GM10248 (cell line): ENCODE data around the gene JARID2.

Experiments
- CTCF ChIA-PET: fragments of 300-600 bp; sonication (Branson Sonifier 250); formaldehyde crosslinking; extraction: SDS; loops from one replicate; lab custom pipeline; 2021; ENCODE audit warnings: antibody characterized with exemption; lab: Yijun Ruan, JAX
- POLR2A ChIA-PET: fragments of 350-650 bp; sonication (Branson Sonifier 250); formaldehyde crosslinking; extraction: SDS; loops from one replicate; lab custom pipeline; 2020; ENCODE audit warnings: antibody characterized with exemption; lab: Yijun Ruan, JAX
- DNase-seq: peaks from one replicate; pipeline ENCODE4 v3.0.0; 2012; ENCODE audit errors: extremely low spot score
- TF ChIP-seq, protein P1 (sequence below): IDR thresholded peaks from 2 replicates; pipeline ENCODE4 v1.5.1; 2012; ENCODE audit warnings: mild to moderate bottlenecking, low read depth; ENCODE audit errors: extremely low read depth, missing control alignments, control extremely low read depth

The JARID2 gene

DNA sequence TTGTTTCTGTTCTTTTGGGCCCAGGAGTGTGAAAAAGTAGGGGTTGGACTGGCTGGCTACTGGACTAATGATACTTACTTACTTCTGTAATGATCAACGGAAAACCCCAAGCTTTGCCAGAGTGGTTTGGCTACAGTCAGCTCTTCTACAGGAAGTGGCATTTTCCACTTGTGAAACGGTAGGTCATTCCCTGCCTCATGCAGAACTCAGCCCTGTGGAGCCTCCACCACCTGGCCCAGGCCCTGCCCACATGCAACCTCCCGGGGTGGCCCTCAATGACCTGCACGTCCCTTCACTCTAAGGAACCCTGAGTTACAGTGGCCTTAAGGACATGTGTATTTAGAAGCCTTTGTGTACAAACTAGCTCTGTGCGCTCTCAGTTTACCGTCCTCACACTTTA lies 276.6 kb downstream of the JARID2 start:
- ChIA-PET POLR2A (no interaction called here), CTCF (interaction anchor here (1.0 to 1.3 kb wide), 2 partner anchors 8 to 21 kb away, joined by 3 to 4 read pairs; no protein-coding TSS in a partner anchor)
- TF ChIP-seq, protein P1, sequence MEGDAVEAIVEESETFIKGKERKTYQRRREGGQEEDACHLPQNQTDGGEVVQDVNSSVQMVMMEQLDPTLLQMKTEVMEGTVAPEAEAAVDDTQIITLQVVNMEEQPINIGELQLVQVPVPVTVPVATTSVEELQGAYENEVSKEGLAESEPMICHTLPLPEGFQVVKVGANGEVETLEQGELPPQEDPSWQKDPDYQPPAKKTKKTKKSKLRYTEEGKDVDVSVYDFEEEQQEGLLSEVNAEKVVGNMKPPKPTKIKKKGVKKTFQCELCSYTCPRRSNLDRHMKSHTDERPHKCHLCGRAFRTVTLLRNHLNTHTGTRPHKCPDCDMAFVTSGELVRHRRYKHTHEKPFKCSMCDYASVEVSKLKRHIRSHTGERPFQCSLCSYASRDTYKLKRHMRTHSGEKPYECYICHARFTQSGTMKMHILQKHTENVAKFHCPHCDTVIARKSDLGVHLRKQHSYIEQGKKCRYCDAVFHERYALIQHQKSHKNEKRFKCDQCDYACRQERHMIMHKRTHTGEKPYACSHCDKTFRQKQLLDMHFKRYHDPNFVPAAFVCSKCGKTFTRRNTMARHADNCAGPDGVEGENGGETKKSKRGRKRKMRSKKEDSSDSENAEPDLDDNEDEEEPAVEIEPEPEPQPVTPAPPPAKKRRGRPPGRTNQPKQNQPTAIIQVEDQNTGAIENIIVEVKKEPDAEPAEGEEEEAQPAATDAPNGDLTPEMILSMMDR, result no peak
- no peak for DNase-seq

DNA sequence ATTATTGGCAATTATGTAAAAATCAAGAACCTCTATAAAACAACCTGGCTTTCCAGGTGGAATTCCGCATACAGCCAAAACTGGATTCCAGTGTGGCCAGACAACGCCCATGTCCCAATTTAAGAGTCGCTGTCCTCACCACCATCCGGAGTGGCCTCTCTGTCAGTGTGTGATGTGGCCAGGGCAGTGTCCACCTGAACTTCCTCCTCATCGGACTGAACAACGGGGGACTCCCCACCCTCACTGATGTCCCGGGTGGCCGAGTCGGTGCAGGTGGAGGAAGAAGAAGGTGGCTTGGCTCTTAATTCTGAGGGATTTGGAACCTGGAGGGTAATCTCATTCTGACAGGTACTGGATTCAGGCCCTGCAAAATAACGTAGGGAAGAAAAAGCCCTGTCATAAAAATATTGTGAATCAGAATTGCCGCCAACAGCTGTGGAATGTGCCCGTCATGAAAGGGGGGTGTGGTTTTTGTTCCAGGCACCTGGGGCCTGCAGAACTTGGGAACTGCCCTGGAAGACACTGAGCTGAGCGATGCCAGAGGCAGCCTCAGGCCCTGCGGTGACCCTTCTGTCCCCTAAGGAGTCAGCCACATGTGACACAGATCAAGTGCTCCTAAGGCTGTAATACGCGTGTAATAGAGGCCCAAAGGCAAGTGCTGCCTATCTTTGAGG lies 277.1 kb downstream of the JARID2 start:
- DNase-seq, result no peak
- ChIA-PET CTCF (interaction anchor here (1.3 to 1.8 kb wide), 3 partner anchors 13 to 28 kb away, joined by 3 to 5 read pairs (median 4); no protein-coding TSS in a partner anchor), POLR2A (no interaction called here)
- TF ChIP-seq, protein P1, result no peak

DNA sequence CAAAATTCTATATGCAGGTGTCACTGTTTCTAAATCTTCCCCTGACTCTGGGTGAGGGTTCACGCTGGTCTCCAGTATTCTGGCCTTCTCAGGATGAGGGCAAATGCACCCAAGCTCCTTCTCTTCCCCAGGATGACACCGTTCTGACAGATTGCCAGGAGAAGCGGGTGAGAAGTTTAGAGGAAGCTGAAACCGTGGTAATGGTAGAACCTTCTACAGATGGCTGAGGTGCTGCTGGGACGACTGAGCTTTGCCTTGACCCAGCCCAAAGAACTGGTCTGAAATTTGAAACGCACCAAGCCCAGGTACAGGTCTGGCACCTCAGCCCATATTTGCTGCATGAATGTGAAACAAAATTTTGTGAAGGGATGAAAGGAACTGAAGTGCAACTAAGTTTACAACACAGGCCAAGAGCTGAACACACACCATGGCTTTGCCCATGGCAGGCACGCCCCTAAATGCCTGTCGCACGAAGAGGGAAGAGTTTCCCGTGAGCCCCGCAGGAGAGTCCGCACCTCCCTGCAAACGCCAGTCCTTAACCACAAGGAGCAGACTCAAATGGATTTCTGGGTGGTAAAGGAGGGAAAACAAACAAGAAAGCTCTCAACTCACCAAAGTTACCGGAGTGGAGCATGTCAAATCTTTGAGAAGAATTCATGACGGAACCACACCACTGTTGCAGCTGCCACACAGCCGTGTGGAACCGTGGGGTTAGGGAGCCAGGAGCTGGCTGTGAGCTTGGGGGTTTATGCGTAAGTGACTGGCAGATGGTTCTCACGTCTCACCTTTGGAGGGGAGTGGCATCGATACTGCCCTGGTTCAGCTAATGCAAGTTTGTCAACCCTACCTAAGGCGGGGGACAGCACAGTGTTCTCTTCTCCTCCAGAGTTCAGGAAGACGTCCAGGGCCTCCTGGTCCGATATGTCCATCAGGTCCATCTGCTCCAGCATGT lies 278.1 kb downstream of the JARID2 start:
- ChIA-PET CTCF (interaction anchor here (1.1 to 1.8 kb wide), 3 partner anchors 12 to 27 kb away, joined by 3 to 5 read pairs (median 3); no protein-coding TSS in a partner anchor), POLR2A (no interaction called here)
- TF ChIP-seq, protein P1, result no peak
- no peak for DNase-seq

DNA sequence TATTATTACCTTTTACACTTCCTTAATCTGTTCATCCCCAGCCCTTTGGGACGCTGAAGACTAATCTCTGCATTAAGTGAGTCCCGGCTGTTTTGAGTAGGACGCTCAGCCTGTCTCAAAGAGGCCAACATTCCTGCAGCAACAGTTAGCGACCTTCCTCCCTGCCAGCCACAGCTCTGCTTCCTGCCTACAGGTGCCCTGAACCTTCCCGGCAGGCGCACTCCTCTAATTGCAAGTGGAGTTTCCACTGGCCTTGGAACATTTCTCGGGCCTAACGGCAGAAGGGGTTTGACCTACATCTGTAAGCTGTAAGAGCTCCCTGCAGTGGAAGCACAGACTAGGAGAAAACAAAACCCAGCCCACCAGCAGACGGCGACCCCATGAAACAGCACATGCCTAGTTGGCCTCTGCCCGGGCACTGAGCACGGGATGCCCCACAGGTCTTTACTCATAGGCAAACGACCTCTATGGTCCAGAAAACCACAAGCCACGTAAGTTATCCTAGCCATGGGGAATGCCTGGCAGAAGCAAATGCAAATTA lies 279.1 kb downstream of the JARID2 start:
- ChIA-PET CTCF (interaction anchor here (1.1 to 1.8 kb wide), 2 partner anchors 18 to 26 kb away, joined by 3 to 5 read pairs; no protein-coding TSS in a partner anchor), POLR2A (no interaction called here)
- TF ChIP-seq, protein P1, result no peak
- no peak for DNase-seq

DNA sequence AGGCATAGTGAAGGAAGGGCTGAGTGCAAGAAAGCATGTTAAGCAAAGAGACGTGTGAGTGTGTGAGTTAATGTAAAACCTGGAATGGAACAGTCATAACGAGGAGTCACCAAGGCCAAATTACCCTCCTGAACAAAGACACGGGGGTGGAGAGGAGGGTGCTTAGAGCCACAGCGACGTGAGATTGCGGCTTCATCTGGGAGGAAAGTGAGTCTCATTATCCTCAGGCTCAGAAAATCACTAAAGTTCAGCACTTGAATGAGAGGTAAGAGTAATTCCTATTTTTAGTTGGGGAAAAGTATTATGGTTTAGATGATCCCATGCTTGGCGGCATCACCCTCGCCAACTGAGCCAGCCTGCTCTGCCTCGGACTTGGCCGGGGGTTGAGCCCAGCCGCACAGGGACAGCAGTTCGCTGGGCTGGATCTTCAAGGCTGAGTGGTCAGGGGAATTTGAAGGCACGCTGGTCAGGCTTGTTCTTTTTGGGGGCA lies 280.4 kb downstream of the JARID2 start:
- ChIA-PET CTCF (interaction anchor here (1.9 kb wide), 1 partner anchor 26 kb away, joined by 8 read pairs; no protein-coding TSS in a partner anchor), POLR2A (no interaction called here)
- TF ChIP-seq, protein P1, result no peak

More for the DNA sequence above, 280.4 kb downstream of the JARID2 start:
- peak; percentile 52 for DNase-seq
